GM19395 (cell line): ENCODE data around the gene MYOC.
"Not testable (repeated sequence)": the region's sequence is repeated elsewhere in the genome, so short reads cannot be mapped to it uniquely, and the experiment has no call there.

Experiments
- ATAC-seq: cut with Tn5 transposase; IDR thresholded peaks from one replicate; pipeline ENCODE4 v1.9.1; 2021; ENCODE audit warnings: mild to moderate bottlenecking, moderate library complexity; ENCODE audit not compliant: unreplicated experiment

Gene MYOC

GRCh38 chr1:171611306-171611705 is 41.2 kb downstream of the MYOC start:
- no peak for ATAC-seq

DNA sequence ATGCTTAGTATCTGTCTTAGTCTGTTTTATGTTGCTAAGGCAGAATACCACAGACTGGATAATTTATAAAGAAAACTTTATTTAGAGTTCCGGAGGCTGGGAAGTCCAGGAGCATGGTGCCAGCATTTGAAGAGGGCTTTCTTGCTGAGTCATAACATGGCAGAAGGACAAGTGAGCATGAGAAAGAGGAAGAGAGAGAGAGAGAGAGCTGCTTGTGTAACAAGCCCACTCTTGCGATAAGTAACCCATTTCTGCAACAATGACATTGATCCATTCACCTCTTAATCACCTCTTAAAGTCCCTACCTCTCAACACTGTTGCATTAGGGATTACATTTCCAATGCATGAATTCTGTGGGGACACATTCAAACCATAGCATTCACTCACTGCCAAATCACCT is 42.1 kb downstream of the MYOC start:
- peak; percentile 46 for ATAC-seq

- peak; percentile 54 for ATAC-seq
Observed at GRCh38 chr1:171606402-171606941, 46.0 kb downstream of the MYOC start.

- not testable (repeated sequence) for ATAC-seq
Observed at GRCh38 chr1:171603042-171603441, 49.4 kb downstream of the MYOC start.

DNA sequence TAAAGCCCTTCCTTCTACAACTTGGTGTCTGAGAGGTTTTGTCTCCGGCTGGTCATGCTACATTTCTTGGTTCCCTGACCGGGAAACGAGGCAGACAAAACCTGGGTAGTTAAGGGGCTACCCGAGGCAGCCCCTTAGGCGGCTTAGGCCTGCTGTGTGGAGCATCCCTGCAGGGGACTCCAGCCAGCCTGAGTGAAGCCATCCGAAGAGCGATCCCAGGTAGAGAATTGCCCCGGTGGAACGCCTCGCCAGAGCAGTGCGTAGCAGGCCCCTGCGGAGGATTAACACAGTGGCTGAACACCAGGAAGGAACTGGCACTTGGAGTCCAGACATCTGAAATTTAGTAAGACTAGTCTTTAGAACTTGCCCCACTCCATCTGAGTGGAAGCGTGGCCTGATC is 51.6 kb downstream of the MYOC start:
- no peak for ATAC-seq

DNA sequence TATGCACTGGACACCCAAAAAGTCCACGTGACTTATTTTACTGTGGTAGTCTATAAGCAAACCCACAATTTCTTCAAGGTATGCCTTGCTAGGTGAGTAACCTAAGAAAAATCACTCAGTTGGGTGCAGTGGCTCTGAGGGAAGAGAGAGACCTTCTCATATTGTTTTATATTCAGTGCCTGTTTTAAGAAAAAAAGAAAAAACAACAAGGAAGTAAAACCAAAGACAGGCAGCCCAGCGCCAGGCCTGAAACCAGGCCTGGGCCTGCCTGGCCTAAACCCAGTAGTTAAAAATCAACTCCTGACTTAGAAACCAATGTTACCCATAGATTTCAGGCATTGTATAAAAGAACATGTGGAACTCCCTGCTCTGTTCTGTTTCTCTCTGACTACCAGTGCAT is 52.2 kb downstream of the MYOC start:
- peak; percentile 61 for ATAC-seq

- no peak for ATAC-seq
Observed at GRCh38 chr1:171597203-171597602, 55.3 kb downstream of the MYOC start.

DNA sequence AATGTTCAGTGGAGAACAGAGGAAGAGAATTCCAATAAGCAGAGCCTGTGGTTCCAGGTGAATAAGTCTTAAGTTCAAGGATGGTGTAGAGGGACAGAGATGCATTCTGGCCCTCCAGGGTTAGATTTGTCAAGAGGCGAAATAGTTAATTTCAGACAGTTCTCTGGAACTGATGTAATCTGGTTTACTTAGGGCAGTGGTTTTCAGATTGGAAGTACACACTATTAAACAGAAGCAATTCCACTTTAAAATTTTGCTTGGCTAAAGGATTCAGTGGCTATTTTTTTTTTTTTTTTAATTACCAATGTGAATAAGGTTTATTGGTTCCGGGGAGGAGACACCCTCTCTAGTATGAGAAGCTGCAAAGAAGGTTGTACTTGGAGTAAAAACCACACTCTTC is 55.8 kb downstream of the MYOC start:
- ATAC-seq, result no peak

- ATAC-seq, result no peak
Observed at GRCh38 chr1:171596119-171596518, 56.4 kb downstream of the MYOC start.

DNA sequence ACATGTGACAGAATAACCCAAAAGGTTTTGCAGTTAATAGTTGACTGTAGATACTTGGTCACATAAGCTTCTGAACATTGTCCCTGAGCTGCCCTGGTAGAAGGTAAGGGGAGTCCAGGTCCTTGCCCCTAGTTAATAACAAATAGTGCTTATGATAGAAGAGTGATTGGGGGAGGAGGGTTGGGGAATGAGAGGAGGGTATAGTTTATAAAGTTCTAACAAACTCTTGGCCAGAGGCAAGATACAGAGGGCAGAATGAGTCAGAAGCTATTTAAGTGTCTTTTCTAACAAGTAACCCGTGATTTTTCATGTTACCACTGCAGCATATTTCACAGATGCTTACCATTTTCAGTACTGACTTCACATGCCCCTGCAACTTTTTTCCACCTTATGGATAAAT is 57.2 kb downstream of the MYOC start:
- ATAC-seq, result no peak

DNA sequence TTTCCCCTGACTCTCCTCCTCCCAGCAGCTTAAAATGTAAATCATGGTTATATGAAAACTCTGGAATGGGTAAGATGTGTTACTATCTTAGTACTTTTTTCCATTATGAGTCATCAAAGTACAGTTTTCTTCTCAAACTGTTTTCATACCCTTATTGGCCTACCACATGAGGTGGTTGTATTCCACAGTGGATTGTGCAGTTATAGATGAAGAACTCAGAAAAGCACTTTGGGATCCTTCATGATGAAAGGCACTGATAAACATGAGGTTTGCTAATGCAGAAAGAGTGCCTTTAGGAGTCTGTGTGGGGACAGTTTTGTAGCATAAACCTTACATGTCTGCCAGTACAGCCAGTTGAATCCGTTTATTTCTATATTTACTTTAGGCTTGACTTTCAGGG is 62.5 kb downstream of the MYOC start:
- no peak for ATAC-seq

GRCh38 chr1:171588230-171588629 is 64.3 kb downstream of the MYOC start:
- ATAC-seq, result no peak

GRCh38 chr1:171585715-171586114 is 66.8 kb downstream of the MYOC start:
- ATAC-seq, result no peak
